Cardiac muscle cell (in vitro differentiated cells and primary cell): ENCODE data around the gene EFTUD2. TPM values are rescaled to one million over a fixed set of nuclear protein-coding genes. Genes with fewer than 3 reads are reported as not detected.

Experiments
- DNase-seq, 2 donors: peaks; one replicate each; pipeline versions ENCODE4 v3.0.0 to v3.0.0-alpha.2; 2010 to 2017; ENCODE audit warnings: low read depth in 1 of 2, low spot score in 1 of 2
- H3K27ac ChIP-seq: fragments of 200-600 bp; sonication (generic); 2 replicates; pipeline ENCODE4 v1.5.1; 2016
- H3K27me3 ChIP-seq: fragments of 200-600 bp; sonication (generic); 2 replicates; pipeline ENCODE4 v1.6.0; 2016; ENCODE audit warnings: control low read depth
- H3K36me3 ChIP-seq: fragments of 200-600 bp; sonication (generic); 2 replicates; pipeline ENCODE4 v1.5.1; 2016; ENCODE audit warnings: control low read depth
- H3K4me1 ChIP-seq: fragments of 200-600 bp; sonication (generic); 2 replicates; pipeline ENCODE4 v1.8.1; 2017; ENCODE audit warnings: low read depth, mild to moderate bottlenecking, mixed run types
- H3K4me3 ChIP-seq: fragments of 200-600 bp; sonication (generic); 2 replicates; pipeline ENCODE4 v1.5.1; 2016; ENCODE audit warnings: mild to moderate bottlenecking
- H3K9me3 ChIP-seq: fragments of 200-600 bp; sonication (generic); 2 replicates; pipeline ENCODE4 v1.5.1; 2017; ENCODE audit warnings: low read depth, mild to moderate bottlenecking, control low read depth
- polyA plus RNA-seq: library from polyadenylated mRNA; unstranded; fragments of >200 nt; fragmentation: Nextera tagmentation; extraction: Ambion mirVana; gene quantifications from 2 replicates; pipeline ENCODE4 v1.2.1, GENCODE V29; 2016
- total RNA-seq: library from RNA; depleted of rRNA; stranded (reverse); fragments of >200 nt; gene quantifications from 2 replicates; pipeline ENCODE4 v1.2.3, GENCODE V29; 2016
- TF ChIP-seq, protein P1 (sequence below): IDR thresholded peaks from 2 replicates; pipeline ENCODE4 v1.5.1; 2012; ENCODE audit warnings: low read depth, mild to moderate bottlenecking, low read length

The EFTUD2 gene
- total and polyA plus RNA-seq, 2 experiments from 2014 or later: 105 to 151 TPM

GRCh38 chr17:44887016-44887415 is 12.2 kb downstream of the EFTUD2 start:
- Histone ChIP-seq H3K27me3 (no peaks in the 10 kb centered on the region), H3K9me3 (no peaks in the 10 kb centered on the region), H3K27ac (no peak overlapping the region), H3K36me3 (peaks cover 45% of the 10 kb centered on the region), H3K4me1 (peaks cover 3% of the 10 kb centered on the region), H3K4me3 (no peak overlapping the region)
- TF ChIP-seq, protein P1, sequence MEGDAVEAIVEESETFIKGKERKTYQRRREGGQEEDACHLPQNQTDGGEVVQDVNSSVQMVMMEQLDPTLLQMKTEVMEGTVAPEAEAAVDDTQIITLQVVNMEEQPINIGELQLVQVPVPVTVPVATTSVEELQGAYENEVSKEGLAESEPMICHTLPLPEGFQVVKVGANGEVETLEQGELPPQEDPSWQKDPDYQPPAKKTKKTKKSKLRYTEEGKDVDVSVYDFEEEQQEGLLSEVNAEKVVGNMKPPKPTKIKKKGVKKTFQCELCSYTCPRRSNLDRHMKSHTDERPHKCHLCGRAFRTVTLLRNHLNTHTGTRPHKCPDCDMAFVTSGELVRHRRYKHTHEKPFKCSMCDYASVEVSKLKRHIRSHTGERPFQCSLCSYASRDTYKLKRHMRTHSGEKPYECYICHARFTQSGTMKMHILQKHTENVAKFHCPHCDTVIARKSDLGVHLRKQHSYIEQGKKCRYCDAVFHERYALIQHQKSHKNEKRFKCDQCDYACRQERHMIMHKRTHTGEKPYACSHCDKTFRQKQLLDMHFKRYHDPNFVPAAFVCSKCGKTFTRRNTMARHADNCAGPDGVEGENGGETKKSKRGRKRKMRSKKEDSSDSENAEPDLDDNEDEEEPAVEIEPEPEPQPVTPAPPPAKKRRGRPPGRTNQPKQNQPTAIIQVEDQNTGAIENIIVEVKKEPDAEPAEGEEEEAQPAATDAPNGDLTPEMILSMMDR: no peak
- DNase-seq: no peak

- H3K36me3 ChIP-seq: peaks cover 54% of the 10 kb centered on the region
- H3K9me3 ChIP-seq: no peaks in the 10 kb centered on the region
- peaks cover 3% of the 10 kb centered on the region for H3K4me1 ChIP-seq
- TF ChIP-seq, protein P1: no peak
- H3K4me3 ChIP-seq: no peak overlapping the region
- H3K27ac ChIP-seq: no peak overlapping the region
- DNase-seq: no peak
- H3K27me3 ChIP-seq: no peaks in the 10 kb centered on the region
Observed at GRCh38 chr17:44884941-44885340, 14.3 kb downstream of the EFTUD2 start.

DNA sequence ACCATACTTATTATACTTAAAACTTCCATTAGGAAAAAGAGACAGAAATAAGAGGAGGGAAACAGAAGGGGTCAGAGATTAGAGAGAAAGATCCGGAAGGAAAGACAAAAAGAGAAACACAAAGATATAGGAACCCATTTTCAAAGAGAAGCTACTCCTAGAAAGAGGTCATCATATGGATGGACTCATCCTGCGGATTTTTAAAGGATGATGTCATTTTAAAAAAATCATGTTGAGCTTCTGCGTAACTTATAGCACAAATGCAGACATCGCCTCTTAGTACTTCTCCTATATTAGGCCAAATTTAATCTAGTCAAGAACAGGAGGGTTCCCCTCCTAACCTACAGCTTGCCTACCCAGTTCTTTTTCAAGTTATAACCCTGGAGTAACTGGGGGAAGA is 18.1 kb downstream of the EFTUD2 start:
- TF ChIP-seq, protein P1: no peak

DNA sequence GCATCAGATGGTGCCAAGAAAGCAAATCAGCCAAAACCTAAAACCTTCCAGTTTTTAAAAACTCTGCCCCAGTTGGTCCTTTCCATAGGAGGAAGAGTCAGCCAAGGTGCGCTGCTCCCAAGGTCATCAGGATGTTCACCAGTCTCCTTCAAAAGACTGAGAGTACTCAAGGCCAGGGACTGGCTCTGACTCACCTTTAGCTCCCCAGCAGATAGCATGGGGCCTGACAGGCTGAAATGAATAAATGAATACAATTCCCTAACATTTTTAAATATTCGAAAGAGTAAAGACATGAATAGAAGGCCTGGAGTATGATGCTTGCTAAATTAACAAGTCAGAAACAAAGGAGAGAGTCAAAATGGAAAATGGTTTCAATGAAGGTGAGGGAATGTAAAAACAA is 19.2 kb downstream of the EFTUD2 start:
- Histone ChIP-seq H3K36me3 (peaks cover 66% of the 10 kb centered on the region), H3K27ac (no peak overlapping the region), H3K4me3 (no peak overlapping the region), H3K9me3 (no peaks in the 10 kb centered on the region), H3K4me1 (no peaks in the 10 kb centered on the region), H3K27me3 (no peaks in the 10 kb centered on the region)
- no peak for DNase-seq
- TF ChIP-seq, protein P1: no peak

More for the DNA sequence above, 18.1 kb downstream of the EFTUD2 start:
- Histone ChIP-seq H3K9me3 (no peaks in the 10 kb centered on the region), H3K27ac (no peak overlapping the region), H3K4me3 (no peak overlapping the region), H3K27me3 (no peaks in the 10 kb centered on the region), H3K36me3 (peaks cover 69% of the 10 kb centered on the region), H3K4me1 (no peaks in the 10 kb centered on the region)
- no peak for DNase-seq

DNA sequence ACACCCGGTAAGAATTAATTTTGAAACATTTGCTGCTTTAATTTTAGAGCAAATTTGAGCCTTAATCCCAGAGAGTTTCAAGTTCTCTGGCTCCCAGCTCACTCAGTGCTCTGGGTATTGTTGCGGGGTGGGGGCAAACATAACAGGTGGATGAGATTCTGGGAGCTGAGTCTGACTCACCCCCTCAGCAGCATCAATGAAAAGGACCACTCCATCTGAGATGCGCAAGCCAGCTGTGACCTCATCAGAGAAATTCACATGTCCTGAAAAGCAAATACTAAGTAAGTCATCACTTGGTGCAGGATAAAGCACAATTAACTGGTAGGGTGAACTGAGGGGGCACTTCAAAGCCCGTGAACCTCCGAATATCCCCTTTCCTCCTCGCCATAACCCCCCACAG is 19.9 kb downstream of the EFTUD2 start:
- H3K27me3 ChIP-seq: no peaks in the 10 kb centered on the region
- TF ChIP-seq, protein P1: no peak
- H3K4me3 ChIP-seq: no peak overlapping the region
- H3K9me3 ChIP-seq: no peaks in the 10 kb centered on the region
- peaks cover 65% of the 10 kb centered on the region for H3K36me3 ChIP-seq
- no peaks in the 10 kb centered on the region for H3K4me1 ChIP-seq
- no peak for DNase-seq
- H3K27ac ChIP-seq: no peak overlapping the region
